DMS79 treated with DMSO at 0.1 percent for 48 hours (cell line): ENCODE measurements around the gene SGTA.
A peak's percentile ranks its signal among the peaks of the same experiment; 100 is the strongest.

Experiments
- DNase-seq: peaks from one replicate; lab custom pipeline; 2025; lab: John Stamatoyannopoulos, UW

Gene SGTA

GRCh38 chr19:2754659-2755447 lies 28.2 kb downstream of the SGTA start:
- DNase-seq: no peak

- DNase-seq: no peak
Measured at GRCh38 chr19:2751438-2751830, 31.6 kb downstream of the SGTA start.

GRCh38 chr19:2750808-2751437 lies 32.1 kb downstream of the SGTA start:
- no peak for DNase-seq

- DNase-seq: no peak
Measured at GRCh38 chr19:2747349-2747748, 35.7 kb downstream of the SGTA start.

- DNase-seq: no peak
Measured at GRCh38 chr19:2744113-2744512, 39.0 kb downstream of the SGTA start.

- DNase-seq: no peak
Measured at GRCh38 chr19:2743099-2743498, 40.0 kb downstream of the SGTA start.

- DNase-seq: peak; percentile 56
Measured at GRCh38 chr19:2740314-2740656, 42.8 kb downstream of the SGTA start.

GRCh38 chr19:2739602-2740313 lies 43.3 kb downstream of the SGTA start, which contains the start of gene SLC39A3:
Gene SLC39A3 (minus strand): TSS chr19:2740017. CDS start chr19:2737257, 2,760 bp downstream.
- DNase-seq: peak; percentile 94

- no peak for DNase-seq
Measured at GRCh38 chr19:2736550-2737190, 46.4 kb downstream of the SGTA start.

GRCh38 chr19:2735374-2735773 lies 47.7 kb downstream of the SGTA start:
- DNase-seq: no peak

- no peak for DNase-seq
Measured at GRCh38 chr19:2734589-2735288, 48.3 kb downstream of the SGTA start.

- DNase-seq: no peak
Measured at GRCh38 chr19:2733930-2734588, 49.0 kb downstream of the SGTA start.

- DNase-seq: no peak
Measured at GRCh38 chr19:2732883-2733282, 50.2 kb downstream of the SGTA start.

- DNase-seq: no peak
Measured at GRCh38 chr19:2732157-2732725, 50.8 kb downstream of the SGTA start.

GRCh38 chr19:2731181-2731995 lies 51.7 kb downstream of the SGTA start:
- no peak for DNase-seq

- no peak for DNase-seq
Measured at GRCh38 chr19:2729943-2730818, 52.9 kb downstream of the SGTA start.

- no peak for DNase-seq
Measured at GRCh38 chr19:2728783-2729387, 54.2 kb downstream of the SGTA start.

GRCh38 chr19:2727640-2727944 lies 55.5 kb downstream of the SGTA start:
- no peak for DNase-seq
